Skeletal muscle satellite cell (primary cell): ENCODE data around the gene TRIM9.

Source experiments
- H3K27me3 ChIP-seq: 2 replicates; pipeline ENCODE4 v1.7.0; 2013; ENCODE audit warnings: low read length; ENCODE audit not compliant: control insufficient read depth, insufficient read depth
- H3K36me3 ChIP-seq: 2 replicates; pipeline ENCODE4 v1.7.0; 2013; ENCODE audit warnings: mild to moderate bottlenecking, control low read depth, low read length; ENCODE audit not compliant: insufficient read depth
- H3K4me1 ChIP-seq: 2 replicates; pipeline ENCODE4 v1.7.0; 2013; ENCODE audit warnings: low read length; ENCODE audit not compliant: control insufficient read depth, insufficient read depth
- H3K4me2 ChIP-seq: 2 replicates; pipeline ENCODE4 v1.7.0; 2013; ENCODE audit warnings: mild to moderate bottlenecking, low read length
- H3K4me3 ChIP-seq: 2 replicates; pipeline ENCODE4 v1.7.0; 2013; ENCODE audit warnings: low read length
- H3K9ac ChIP-seq: 2 replicates; pipeline ENCODE4 v1.7.0; 2013; ENCODE audit warnings: mild to moderate bottlenecking, low read depth, low read length, moderate library complexity
- H3K9me3 ChIP-seq: replicated peaks from 2 replicates; pipeline ENCODE4 v1.7.0; 2013; ENCODE audit warnings: mild to moderate bottlenecking, control low read depth, low read length

Gene TRIM9

GRCh38 chr14:51117593-51117992, 22.7 kb upstream of the TRIM9 start:
- Histone ChIP-seq H3K4me3 (no peak overlapping the region), H3K27me3 (peaks cover 51% of the 10 kb centered on the region), H3K4me1 (peaks cover 10% of the 10 kb centered on the region), H3K36me3 (no peaks in the 10 kb centered on the region), H3K9ac (no peak overlapping the region), H3K9me3 (no peaks in the 10 kb centered on the region), H3K4me2 (no peak overlapping the region)

- no peak overlapping the region for H3K4me2 ChIP-seq
- H3K36me3 ChIP-seq, result no peaks in the 10 kb centered on the region
- peaks cover 58% of the 10 kb centered on the region for H3K27me3 ChIP-seq
- H3K4me3 ChIP-seq, result no peak overlapping the region
- H3K9ac ChIP-seq, result no peak overlapping the region
- H3K9me3 ChIP-seq, result no peaks in the 10 kb centered on the region
- H3K4me1 ChIP-seq, result peaks cover 8% of the 10 kb centered on the region
Observed at GRCh38 chr14:51116682-51117081, 21.8 kb upstream of the TRIM9 start.

GRCh38 chr14:51109651-51110050, 14.7 kb upstream of the TRIM9 start:
- Histone ChIP-seq H3K4me1 (no peaks in the 10 kb centered on the region), H3K36me3 (no peaks in the 10 kb centered on the region), H3K4me3 (no peak overlapping the region), H3K27me3 (peaks cover 49% of the 10 kb centered on the region), H3K4me2 (no peak overlapping the region), H3K9me3 (no peaks in the 10 kb centered on the region), H3K9ac (no peak overlapping the region)

- Histone ChIP-seq H3K4me1 (no peaks in the 10 kb centered on the region), H3K36me3 (no peaks in the 10 kb centered on the region), H3K9ac (no peak overlapping the region), H3K27me3 (peaks cover 52% of the 10 kb centered on the region), H3K4me2 (no peak overlapping the region), H3K9me3 (no peaks in the 10 kb centered on the region), H3K4me3 (no peak overlapping the region)
Observed at GRCh38 chr14:51107801-51108200, 12.9 kb upstream of the TRIM9 start.

GRCh38 chr14:51104467-51104866, 9.6 kb upstream of the TRIM9 start:
- H3K27me3 ChIP-seq, result peaks cover 74% of the 10 kb centered on the region
- no peaks in the 10 kb centered on the region for H3K9me3 ChIP-seq
- no peak overlapping the region for H3K4me3 ChIP-seq
- H3K4me2 ChIP-seq, result no peak overlapping the region
- no peaks in the 10 kb centered on the region for H3K4me1 ChIP-seq
- no peak overlapping the region for H3K9ac ChIP-seq
- H3K36me3 ChIP-seq, result no peaks in the 10 kb centered on the region

GRCh38 chr14:51097287-51097686, 2.4 kb upstream of the TRIM9 start:
- Histone ChIP-seq H3K4me1 (peaks cover 21% of the 10 kb centered on the region), H3K9ac (no peak overlapping the region), H3K27me3 (peaks cover 61% of the 10 kb centered on the region), H3K36me3 (no peaks in the 10 kb centered on the region), H3K9me3 (no peaks in the 10 kb centered on the region), H3K4me3 (no peak overlapping the region), H3K4me2 (no peak overlapping the region)

GRCh38 chr14:51096870-51097269, 2.0 kb upstream of the TRIM9 start:
- H3K4me2 ChIP-seq, result no peak overlapping the region
- peaks cover 63% of the 10 kb centered on the region for H3K27me3 ChIP-seq
- H3K9ac ChIP-seq, result no peak overlapping the region
- H3K9me3 ChIP-seq, result no peaks in the 10 kb centered on the region
- H3K4me1 ChIP-seq, result peaks cover 21% of the 10 kb centered on the region
- H3K36me3 ChIP-seq, result no peaks in the 10 kb centered on the region
- H3K4me3 ChIP-seq, result no peak overlapping the region

- peaks cover 61% of the 10 kb centered on the region for H3K27me3 ChIP-seq
- peak overlapping the region; percentile 86 for H3K4me2 ChIP-seq
- H3K4me3 ChIP-seq, result peak overlapping the region; percentile 71
- H3K9me3 ChIP-seq, result no peaks in the 10 kb centered on the region
- H3K4me1 ChIP-seq, result peaks cover 21% of the 10 kb centered on the region
- H3K9ac ChIP-seq, result peak overlapping the region; percentile 6
- no peaks in the 10 kb centered on the region for H3K36me3 ChIP-seq
Observed at GRCh38 chr14:51095854-51096823, 1.2 kb upstream of the TRIM9 start.

GRCh38 chr14:51094282-51094821, 553 bp downstream of the TRIM9 start:
- H3K27me3 ChIP-seq, result peaks cover 45% of the 10 kb centered on the region
- H3K9me3 ChIP-seq, result no peaks in the 10 kb centered on the region
- H3K4me1 ChIP-seq, result peaks cover 21% of the 10 kb centered on the region
- H3K4me2 ChIP-seq, result peak overlapping the region; percentile 86
- H3K36me3 ChIP-seq, result no peaks in the 10 kb centered on the region
- H3K4me3 ChIP-seq, result peak overlapping the region; percentile 71
- H3K9ac ChIP-seq, result no peak overlapping the region

GRCh38 chr14:51093371-51094281, 1.3 kb downstream of the TRIM9 start:
- Histone ChIP-seq H3K4me3 (peak overlapping the region; percentile 71), H3K36me3 (no peaks in the 10 kb centered on the region), H3K27me3 (peaks cover 42% of the 10 kb centered on the region), H3K9me3 (no peaks in the 10 kb centered on the region), H3K4me2 (peak overlapping the region; percentile 86), H3K4me1 (peaks cover 21% of the 10 kb centered on the region), H3K9ac (no peak overlapping the region)

- Histone ChIP-seq H3K4me1 (peaks cover 21% of the 10 kb centered on the region), H3K9me3 (no peaks in the 10 kb centered on the region), H3K27me3 (peaks cover 43% of the 10 kb centered on the region), H3K4me3 (no peak overlapping the region), H3K36me3 (no peaks in the 10 kb centered on the region), H3K4me2 (no peak overlapping the region), H3K9ac (no peak overlapping the region)
Observed at GRCh38 chr14:51092965-51093364, 1.9 kb downstream of the TRIM9 start.
